Skeletal muscle satellite cell (primary cell): Measurements from ENCODE around the gene EPOP.
"Not testable (repeated sequence)": the region's sequence is repeated elsewhere in the genome, so short reads cannot be mapped to it uniquely, and the experiment has no call there.

ENCODE experiments used
- H3K27me3 ChIP-seq: 2 replicates; pipeline ENCODE4 v1.7.0; 2013; ENCODE audit warnings: low read length; ENCODE audit not compliant: control insufficient read depth, insufficient read depth
- H3K36me3 ChIP-seq: 2 replicates; pipeline ENCODE4 v1.7.0; 2013; ENCODE audit warnings: mild to moderate bottlenecking, control low read depth, low read length; ENCODE audit not compliant: insufficient read depth
- H3K4me1 ChIP-seq: 2 replicates; pipeline ENCODE4 v1.7.0; 2013; ENCODE audit warnings: low read length; ENCODE audit not compliant: control insufficient read depth, insufficient read depth
- H3K4me2 ChIP-seq: 2 replicates; pipeline ENCODE4 v1.7.0; 2013; ENCODE audit warnings: mild to moderate bottlenecking, low read length
- H3K4me3 ChIP-seq: 2 replicates; pipeline ENCODE4 v1.7.0; 2013; ENCODE audit warnings: low read length
- H3K9ac ChIP-seq: 2 replicates; pipeline ENCODE4 v1.7.0; 2013; ENCODE audit warnings: mild to moderate bottlenecking, low read depth, low read length, moderate library complexity
- H3K9me3 ChIP-seq: replicated peaks from 2 replicates; pipeline ENCODE4 v1.7.0; 2013; ENCODE audit warnings: mild to moderate bottlenecking, control low read depth, low read length

The EPOP gene

DNA sequence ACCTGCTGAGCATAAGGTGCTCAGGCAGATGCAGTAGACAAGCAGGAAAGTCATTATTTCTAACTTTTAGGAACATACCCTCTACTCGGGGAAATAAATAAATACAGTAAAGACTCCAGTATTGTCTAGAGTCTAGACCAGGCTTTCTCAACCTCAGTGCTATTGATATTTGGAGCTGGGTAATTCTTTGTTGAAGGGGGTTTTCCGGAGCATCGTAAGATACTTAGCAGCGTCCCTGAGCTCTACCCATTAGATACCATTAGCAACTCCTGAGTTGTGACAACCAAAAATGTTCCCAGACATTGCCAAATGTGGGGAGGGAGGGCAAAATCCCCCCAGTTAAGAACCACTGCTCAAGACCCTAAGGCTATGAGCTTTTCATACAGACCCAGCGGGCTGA lies 21.1 kb downstream of the EPOP start:
- H3K4me2 ChIP-seq, result no peak overlapping the region
- H3K4me3 ChIP-seq, result no peak overlapping the region
- no peak overlapping the region for H3K9ac ChIP-seq
- no peaks in the 10 kb centered on the region for H3K9me3 ChIP-seq
- H3K36me3 ChIP-seq, result no peaks in the 10 kb centered on the region
- no peaks in the 10 kb centered on the region for H3K4me1 ChIP-seq
- H3K27me3 ChIP-seq, result peaks cover 63% of the 10 kb centered on the region

DNA sequence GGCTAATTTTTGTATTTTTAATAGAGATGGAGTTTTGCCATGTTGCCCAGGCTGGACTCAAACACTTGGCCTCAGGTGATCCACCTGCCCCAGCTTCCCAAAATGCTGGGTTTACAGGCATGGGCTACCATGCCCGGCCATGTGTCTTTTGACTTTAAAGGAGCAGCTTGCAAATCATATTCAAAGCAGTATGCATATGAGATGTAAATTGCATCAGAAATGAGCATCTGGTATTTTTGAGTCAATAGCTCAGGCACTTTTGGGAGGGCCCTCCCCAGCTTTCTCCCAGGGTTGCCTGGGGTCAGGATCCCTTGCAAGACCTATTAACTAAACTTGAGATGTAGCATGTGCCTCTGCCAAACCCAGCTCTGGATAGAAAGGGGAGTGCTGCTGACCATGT lies 21.5 kb downstream of the EPOP start:
- no peak overlapping the region for H3K9ac ChIP-seq
- H3K4me3 ChIP-seq, result no peak overlapping the region
- H3K27me3 ChIP-seq, result peaks cover 58% of the 10 kb centered on the region
- H3K4me1 ChIP-seq, result no peaks in the 10 kb centered on the region
- no peak overlapping the region for H3K4me2 ChIP-seq
- no peaks in the 10 kb centered on the region for H3K9me3 ChIP-seq
- H3K36me3 ChIP-seq, result no peaks in the 10 kb centered on the region

DNA sequence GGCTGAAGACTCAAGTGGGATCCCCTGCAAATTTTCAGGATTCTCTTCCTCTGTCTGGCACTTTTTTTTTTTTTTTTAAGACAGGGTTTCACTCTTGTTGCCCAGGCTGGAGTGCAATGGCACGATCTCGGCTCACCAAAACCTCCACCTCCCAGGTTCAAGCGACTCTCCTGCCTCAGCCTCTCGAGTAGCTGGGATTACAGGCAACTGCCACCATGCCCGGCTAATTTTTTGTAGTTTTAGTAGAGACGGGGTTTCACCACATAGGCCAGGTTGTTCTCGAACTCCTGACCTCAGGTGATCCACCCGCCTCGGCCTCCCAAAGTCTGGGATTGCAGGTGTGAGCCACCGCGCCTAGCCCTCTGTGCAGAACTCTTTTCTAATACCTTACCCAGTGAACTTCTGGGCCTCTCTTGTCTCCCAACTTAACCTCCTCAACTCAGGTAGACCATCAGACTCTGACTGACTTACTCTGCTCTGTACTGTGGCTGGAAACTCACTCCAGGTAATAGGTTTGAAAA lies 24.0 kb downstream of the EPOP start:
- H3K4me3 ChIP-seq, H3K4me2 ChIP-seq, H3K9ac ChIP-seq, H3K4me1 ChIP-seq, H3K36me3 ChIP-seq, H3K9me3 ChIP-seq: not testable (repeated sequence)
- peaks cover 60% of the 10 kb centered on the region for H3K27me3 ChIP-seq

DNA sequence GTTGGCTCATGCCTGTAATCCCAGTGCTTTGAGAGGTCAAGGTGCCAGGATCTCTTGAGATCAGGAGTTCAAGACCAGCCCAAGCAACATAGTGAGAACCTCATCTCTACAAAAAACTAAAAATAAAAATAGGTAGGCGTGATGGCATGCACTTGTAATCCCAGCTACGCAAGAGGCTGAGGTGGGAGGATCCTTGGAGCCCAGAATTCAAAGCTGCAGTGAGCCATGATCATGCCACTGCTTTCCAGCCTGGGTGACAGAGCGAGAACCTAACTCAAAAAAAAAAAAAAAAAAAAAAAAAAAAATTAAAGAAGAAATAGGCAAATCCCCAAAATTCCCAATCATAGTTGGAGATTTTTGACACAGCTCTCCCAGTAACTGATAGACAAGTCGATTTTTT lies 36.8 kb downstream of the EPOP start:
- H3K4me2 ChIP-seq, result no peak overlapping the region
- peaks cover 23% of the 10 kb centered on the region for H3K27me3 ChIP-seq
- no peaks in the 10 kb centered on the region for H3K4me1 ChIP-seq
- H3K9me3 ChIP-seq, result no peaks in the 10 kb centered on the region
- H3K9ac ChIP-seq, result no peak overlapping the region
- H3K36me3 ChIP-seq, result no peaks in the 10 kb centered on the region
- H3K4me3 ChIP-seq, result no peak overlapping the region

DNA sequence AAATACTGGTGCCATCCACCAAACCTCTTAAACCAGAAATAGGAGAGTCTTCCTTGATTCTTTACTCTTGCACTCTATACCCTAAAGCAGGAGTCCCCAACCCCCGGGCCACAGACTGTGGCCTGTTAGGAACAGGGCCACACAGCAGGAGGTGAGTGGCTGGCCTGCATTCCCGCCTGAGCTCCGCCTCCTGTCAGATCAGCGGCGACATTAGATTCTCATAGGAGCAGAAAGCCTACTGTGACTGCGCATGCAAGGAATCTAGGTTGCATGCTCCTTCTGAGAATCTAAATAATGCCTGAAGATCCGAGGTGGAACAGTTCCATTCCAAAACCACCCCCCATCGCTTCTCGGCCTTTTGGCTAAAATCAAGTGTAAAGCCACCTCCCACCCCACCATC lies 38.7 kb downstream of the EPOP start:
- Histone ChIP-seq H3K36me3 (no peaks in the 10 kb centered on the region), H3K9me3 (no peaks in the 10 kb centered on the region), H3K4me1 (no peaks in the 10 kb centered on the region), H3K4me3 (no peak overlapping the region), H3K9ac (no peak overlapping the region), H3K4me2 (no peak overlapping the region), H3K27me3 (peaks cover 12% of the 10 kb centered on the region)

DNA sequence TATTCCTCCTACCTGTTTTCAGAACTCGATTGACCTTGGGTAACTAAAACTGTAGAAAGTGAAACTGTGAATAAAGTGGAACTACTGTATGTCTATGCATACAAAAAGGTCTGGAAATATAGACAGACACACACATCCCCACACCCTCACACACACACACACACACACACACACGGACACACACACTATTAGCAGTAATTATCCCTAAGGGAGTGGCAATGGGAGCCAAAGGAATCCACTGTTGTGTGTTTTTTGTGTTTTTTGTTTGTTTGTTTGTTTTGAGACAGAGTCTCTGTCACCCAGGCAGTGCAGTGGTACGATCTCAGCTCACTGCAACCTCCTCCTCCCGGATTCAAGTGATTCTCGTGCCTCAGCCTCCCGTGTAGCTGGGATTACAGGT lies 42.4 kb downstream of the EPOP start:
- no peak overlapping the region for H3K9ac ChIP-seq
- H3K4me2 ChIP-seq, result no peak overlapping the region
- no peak overlapping the region for H3K4me3 ChIP-seq
- peaks cover 11% of the 10 kb centered on the region for H3K27me3 ChIP-seq
- H3K4me1 ChIP-seq, result no peaks in the 10 kb centered on the region
- H3K36me3 ChIP-seq, result no peaks in the 10 kb centered on the region
- H3K9me3 ChIP-seq, result no peaks in the 10 kb centered on the region

DNA sequence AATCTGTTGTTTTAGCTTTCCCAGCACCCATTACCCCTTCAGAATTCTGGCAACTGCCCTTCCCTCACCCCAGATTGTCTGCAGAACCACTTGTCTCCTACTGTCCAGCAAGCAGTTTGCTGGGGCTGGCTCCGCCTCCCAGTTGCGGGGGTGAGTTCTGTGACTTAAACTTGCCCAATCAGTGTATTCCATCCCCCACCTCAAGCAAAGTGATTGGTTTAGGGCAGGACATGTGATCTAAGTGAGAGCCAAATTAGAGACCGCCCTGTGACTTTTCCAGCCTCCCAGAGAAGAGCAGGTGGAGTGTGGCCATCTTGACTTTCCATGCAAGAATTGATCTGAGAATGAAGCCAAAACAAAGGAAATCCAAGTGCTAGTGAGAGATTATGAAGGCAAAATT lies 46.3 kb downstream of the EPOP start:
- no peak overlapping the region for H3K4me3 ChIP-seq
- H3K36me3 ChIP-seq, result no peaks in the 10 kb centered on the region

DNA sequence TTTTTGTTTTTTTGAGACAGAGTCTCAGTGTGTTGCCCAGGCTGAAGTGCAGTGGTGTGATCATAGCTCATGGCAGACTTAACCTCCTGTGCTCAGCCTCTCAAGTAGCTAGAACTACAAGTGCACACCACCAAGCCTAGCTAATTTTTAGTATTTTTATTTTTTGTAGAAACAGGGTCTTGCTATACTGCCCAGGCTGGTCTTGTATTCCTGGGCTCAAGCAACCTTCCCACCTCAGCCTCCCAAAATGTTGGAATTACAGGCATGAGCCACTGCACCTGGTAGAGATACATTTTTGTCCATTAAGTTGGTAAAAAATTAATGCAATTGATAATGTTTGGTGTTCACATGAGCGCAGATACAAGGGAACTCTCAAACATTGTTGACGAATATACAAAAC lies 46.8 kb downstream of the EPOP start:
- no peaks in the 10 kb centered on the region for H3K4me1 ChIP-seq
- H3K9me3 ChIP-seq, result no peaks in the 10 kb centered on the region
- H3K27me3 ChIP-seq, result peaks cover 15% of the 10 kb centered on the region
- H3K4me2 ChIP-seq, result no peak overlapping the region
- no peaks in the 10 kb centered on the region for H3K36me3 ChIP-seq
- H3K4me3 ChIP-seq, result no peak overlapping the region
- no peak overlapping the region for H3K9ac ChIP-seq

More for the DNA sequence above, 46.3 kb downstream of the EPOP start:
- no peaks in the 10 kb centered on the region for H3K4me1 ChIP-seq
- no peak overlapping the region for H3K9ac ChIP-seq
- no peak overlapping the region for H3K4me2 ChIP-seq
- H3K9me3 ChIP-seq, result no peaks in the 10 kb centered on the region
- peaks cover 15% of the 10 kb centered on the region for H3K27me3 ChIP-seq

DNA sequence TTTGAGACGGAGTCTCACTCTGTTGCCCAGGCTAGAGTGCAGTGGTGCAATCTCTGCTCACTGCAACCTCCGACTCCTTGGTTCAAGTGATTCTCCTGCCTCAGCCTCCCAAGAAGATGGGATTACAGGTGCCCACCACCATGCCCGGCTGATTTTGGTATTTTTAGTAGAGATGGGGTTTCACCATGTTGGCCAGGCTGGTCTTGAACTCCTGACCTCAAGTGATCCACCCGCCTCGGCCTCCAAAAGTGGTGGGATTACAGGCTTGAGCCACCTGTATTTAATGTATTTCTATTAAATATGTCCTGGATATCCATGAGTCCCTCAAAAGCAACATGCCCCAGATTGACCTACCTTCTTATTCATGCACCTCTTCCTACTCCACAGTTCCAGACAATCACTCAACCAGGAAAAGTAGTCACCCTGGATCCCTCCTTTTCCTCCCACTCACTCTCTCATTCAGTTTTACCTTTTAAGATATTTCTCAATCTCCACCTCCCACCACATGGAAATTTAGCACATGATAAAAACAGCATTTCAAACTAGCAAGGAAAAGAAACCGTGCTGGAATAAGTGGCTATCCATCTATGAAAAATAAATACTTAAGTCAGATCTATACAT lies 48.0 kb downstream of the EPOP start:
- H3K4me1 ChIP-seq, H3K9ac ChIP-seq, H3K9me3 ChIP-seq, H3K36me3 ChIP-seq, H3K4me3 ChIP-seq, H3K4me2 ChIP-seq: not testable (repeated sequence)
- H3K27me3 ChIP-seq, result peaks cover 16% of the 10 kb centered on the region

DNA sequence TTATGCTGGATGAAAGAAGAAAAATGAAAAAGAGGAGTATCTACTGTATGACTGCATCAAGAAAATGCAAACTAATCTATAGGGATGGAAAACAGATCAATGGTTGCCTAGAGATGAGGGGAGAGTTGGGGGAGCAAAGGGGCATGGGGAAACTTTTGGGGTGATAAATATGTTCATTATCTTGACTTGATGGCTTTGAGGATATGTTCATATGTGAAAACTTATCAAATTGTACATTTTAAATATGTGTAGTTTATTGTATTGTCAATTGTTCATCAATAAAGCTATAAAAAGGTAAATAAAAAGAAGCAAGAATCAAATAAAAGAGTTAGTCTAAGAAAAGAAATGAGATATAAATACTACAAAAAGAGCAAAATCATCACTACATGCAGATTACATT lies 49.3 kb downstream of the EPOP start:
- Histone ChIP-seq H3K4me3 (no peak overlapping the region), H3K9ac (no peak overlapping the region), H3K27me3 (peaks cover 28% of the 10 kb centered on the region), H3K4me2 (no peak overlapping the region), H3K9me3 (no peaks in the 10 kb centered on the region), H3K36me3 (no peaks in the 10 kb centered on the region), H3K4me1 (no peaks in the 10 kb centered on the region)

DNA sequence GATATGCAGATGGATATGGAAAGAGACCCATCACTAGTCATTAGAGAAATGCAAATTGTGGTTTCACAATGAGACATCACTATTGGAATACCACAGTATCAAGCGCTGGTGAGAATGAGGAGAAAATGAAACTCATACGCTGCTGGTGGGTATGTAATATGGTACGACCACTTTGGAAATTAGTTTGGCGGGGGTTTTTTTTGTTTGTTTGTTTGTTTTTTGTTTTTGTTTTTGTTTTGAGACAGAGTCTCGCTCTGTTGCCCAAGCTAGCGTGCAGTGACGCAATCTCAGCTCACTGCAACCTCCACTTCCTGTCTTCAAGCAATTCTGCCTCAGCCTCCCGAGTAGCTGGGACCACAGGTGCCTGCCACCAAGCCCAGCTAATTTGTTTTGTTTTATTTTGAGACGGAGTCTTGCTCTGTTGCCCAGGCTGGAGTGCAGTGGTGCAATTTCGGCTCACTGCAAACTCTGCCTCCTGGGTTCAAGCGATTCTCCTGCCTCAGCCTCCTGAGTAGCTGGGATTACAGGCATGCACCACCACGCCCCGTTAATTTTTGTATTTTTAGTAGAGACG lies 49.9 kb downstream of the EPOP start:
- not testable (repeated sequence) for H3K4me3 ChIP-seq, H3K9ac ChIP-seq, H3K9me3 ChIP-seq, H3K4me1 ChIP-seq, H3K4me2 ChIP-seq, H3K36me3 ChIP-seq
- peaks cover 34% of the 10 kb centered on the region for H3K27me3 ChIP-seq
